Measurements from ENCODE around the gene IL12RB2. TPM values are rescaled to one million over a fixed set of nuclear protein-coding genes. Genes with fewer than 3 reads are reported as not detected.

The IL12RB2 gene
- total and polyA plus RNA-seq, 2 donors from 2014 or later, result 0.26 to 1.5 TPM

- no peaks in the 10 kb centered on the region for H3K9me3 ChIP-seq (ENCODE audit: control insufficient read depth in 2 of 3, insufficient read depth in 1 of 3, low read length in 3 of 3)
Measured at GRCh38 chr1:67332653-67333529, 25.2 kb downstream of the IL12RB2 start.

GRCh38 chr1:67333603-67334002, 25.9 kb downstream of the IL12RB2 start:
- Histone ChIP-seq H3K36me3 (ENCODE audit: control insufficient read depth in 2 of 3, insufficient read depth in 3 of 3, low read length in 3 of 3) (no peaks in the 10 kb centered on the region), H3K4me1 (ENCODE audit: control insufficient read depth in 2 of 3, insufficient read depth in 2 of 3, low read depth in 1 of 3, low read length in 3 of 3) (no peaks in the 10 kb centered on the region), H3K9ac (ENCODE audit: low read length in 3 of 3) (no peak overlapping the region), H3K9me3 (ENCODE audit: control insufficient read depth in 2 of 3, insufficient read depth in 1 of 3, low read length in 3 of 3) (no peaks in the 10 kb centered on the region), H3K27ac (ENCODE audit: low read depth in 2 of 2, low read length in 2 of 2) (no peak overlapping the region), H3K4me3 (ENCODE audit: low read length in 3 of 3) (no peak overlapping the region), H3K27me3 (ENCODE audit: control insufficient read depth, insufficient read depth, low read length) (no peaks in the 10 kb centered on the region)
- no peak for DNase-seq
- intact Hi-C loops (cut with DNase I), result no loop called here
- TF ChIP-seq, protein P1, sequence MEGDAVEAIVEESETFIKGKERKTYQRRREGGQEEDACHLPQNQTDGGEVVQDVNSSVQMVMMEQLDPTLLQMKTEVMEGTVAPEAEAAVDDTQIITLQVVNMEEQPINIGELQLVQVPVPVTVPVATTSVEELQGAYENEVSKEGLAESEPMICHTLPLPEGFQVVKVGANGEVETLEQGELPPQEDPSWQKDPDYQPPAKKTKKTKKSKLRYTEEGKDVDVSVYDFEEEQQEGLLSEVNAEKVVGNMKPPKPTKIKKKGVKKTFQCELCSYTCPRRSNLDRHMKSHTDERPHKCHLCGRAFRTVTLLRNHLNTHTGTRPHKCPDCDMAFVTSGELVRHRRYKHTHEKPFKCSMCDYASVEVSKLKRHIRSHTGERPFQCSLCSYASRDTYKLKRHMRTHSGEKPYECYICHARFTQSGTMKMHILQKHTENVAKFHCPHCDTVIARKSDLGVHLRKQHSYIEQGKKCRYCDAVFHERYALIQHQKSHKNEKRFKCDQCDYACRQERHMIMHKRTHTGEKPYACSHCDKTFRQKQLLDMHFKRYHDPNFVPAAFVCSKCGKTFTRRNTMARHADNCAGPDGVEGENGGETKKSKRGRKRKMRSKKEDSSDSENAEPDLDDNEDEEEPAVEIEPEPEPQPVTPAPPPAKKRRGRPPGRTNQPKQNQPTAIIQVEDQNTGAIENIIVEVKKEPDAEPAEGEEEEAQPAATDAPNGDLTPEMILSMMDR (IDR thresholded peaks at IDR 0.05; ENCODE audit: borderline replicate concordance, extremely low read depth, insufficient read depth), result no peak
- FAIRE-seq, result no peak

More at GRCh38 chr1:67332653-67333529, 25.2 kb downstream of the IL12RB2 start:
- no peak overlapping the region for H3K27ac ChIP-seq (ENCODE audit: low read depth in 2 of 2, low read length in 2 of 2)
- intact Hi-C loops (cut with DNase I), result no loop called here
- DNase-seq (no peak), FAIRE-seq (no peak)
- H3K4me1 ChIP-seq (ENCODE audit: control insufficient read depth in 2 of 3, insufficient read depth in 2 of 3, low read depth in 1 of 3, low read length in 3 of 3), result no peaks in the 10 kb centered on the region
- TF ChIP-seq, protein P1 (IDR thresholded peaks at IDR 0.05; ENCODE audit: borderline replicate concordance, extremely low read depth, insufficient read depth), result no peak
- no peak overlapping the region for H3K4me3 ChIP-seq (ENCODE audit: low read length in 3 of 3)
- H3K9ac ChIP-seq (ENCODE audit: low read length in 3 of 3), result no peak overlapping the region
- H3K36me3 ChIP-seq (ENCODE audit: control insufficient read depth in 2 of 3, insufficient read depth in 3 of 3, low read length in 3 of 3), result no peaks in the 10 kb centered on the region
- no peaks in the 10 kb centered on the region for H3K27me3 ChIP-seq (ENCODE audit: control insufficient read depth, insufficient read depth, low read length)

- H3K36me3 ChIP-seq (ENCODE audit: control insufficient read depth in 2 of 3, insufficient read depth in 3 of 3, low read length in 3 of 3), result no peaks in the 10 kb centered on the region
- DNase-seq, result no peak
- no peak for FAIRE-seq
- no peak overlapping the region for H3K9ac ChIP-seq (ENCODE audit: low read length in 3 of 3)
- H3K27ac ChIP-seq (ENCODE audit: low read depth in 2 of 2, low read length in 2 of 2), result no peak overlapping the region
- H3K27me3 ChIP-seq (ENCODE audit: control insufficient read depth, insufficient read depth, low read length), result no peaks in the 10 kb centered on the region
- H3K4me1 ChIP-seq (ENCODE audit: control insufficient read depth in 2 of 3, insufficient read depth in 2 of 3, low read depth in 1 of 3, low read length in 3 of 3), result no peaks in the 10 kb centered on the region
- TF ChIP-seq, protein P1 (IDR thresholded peaks at IDR 0.05; ENCODE audit: borderline replicate concordance, extremely low read depth, insufficient read depth), result no peak
- intact Hi-C loops (cut with DNase I), result no loop called here
- H3K9me3 ChIP-seq (ENCODE audit: control insufficient read depth in 2 of 3, insufficient read depth in 1 of 3, low read length in 3 of 3), result no peaks in the 10 kb centered on the region
- no peak overlapping the region for H3K4me3 ChIP-seq (ENCODE audit: low read length in 3 of 3)
Measured at GRCh38 chr1:67335411-67335810, 27.7 kb downstream of the IL12RB2 start.

Data from kidney (tissue), 14 donors.